GM18498 (cell line): Measurements from ENCODE around the gene MAN2C1.
"Not testable (repeated sequence)": the region's sequence is repeated elsewhere in the genome, so short reads cannot be mapped to it uniquely, and the experiment has no call there.

ENCODE experiments used
- ATAC-seq: cut with Tn5 transposase; IDR thresholded peaks from one replicate; pipeline ENCODE4 v1.9.1; 2021; ENCODE audit warnings: mild to moderate bottlenecking, moderate library complexity; ENCODE audit not compliant: unreplicated experiment

The MAN2C1 gene

DNA sequence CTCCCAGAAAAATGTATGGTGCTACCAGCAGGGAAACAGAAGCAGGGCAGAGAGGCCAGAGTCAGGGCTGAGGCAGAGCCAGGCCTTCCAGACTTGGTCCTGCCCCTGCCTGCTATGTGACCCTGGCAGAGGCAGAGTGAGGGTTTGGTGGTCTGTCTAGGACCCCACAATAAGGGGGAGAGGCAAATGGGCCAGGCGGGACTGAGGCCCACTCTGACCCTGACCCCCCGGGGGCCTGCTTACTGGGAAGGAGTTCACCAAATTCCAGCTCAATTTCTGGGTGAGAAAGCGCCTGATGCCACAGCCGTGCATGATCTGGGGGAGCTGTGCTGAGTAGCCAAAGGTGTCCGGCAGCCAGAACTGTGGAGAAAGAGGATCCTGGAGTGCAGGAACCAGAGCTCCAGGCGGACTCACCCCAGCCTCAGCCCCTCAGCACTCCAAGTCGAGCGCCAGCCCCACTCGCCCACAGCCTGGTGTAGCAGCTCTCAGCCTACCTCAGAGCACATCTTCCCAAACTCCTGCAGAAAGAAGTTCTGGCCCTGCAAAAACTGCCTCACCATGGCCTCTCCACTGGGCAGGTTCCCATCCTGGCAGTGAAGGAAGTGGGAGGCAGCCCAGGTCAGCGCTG is 6.9 kb downstream of the MAN2C1 start:
- no peak for ATAC-seq

DNA sequence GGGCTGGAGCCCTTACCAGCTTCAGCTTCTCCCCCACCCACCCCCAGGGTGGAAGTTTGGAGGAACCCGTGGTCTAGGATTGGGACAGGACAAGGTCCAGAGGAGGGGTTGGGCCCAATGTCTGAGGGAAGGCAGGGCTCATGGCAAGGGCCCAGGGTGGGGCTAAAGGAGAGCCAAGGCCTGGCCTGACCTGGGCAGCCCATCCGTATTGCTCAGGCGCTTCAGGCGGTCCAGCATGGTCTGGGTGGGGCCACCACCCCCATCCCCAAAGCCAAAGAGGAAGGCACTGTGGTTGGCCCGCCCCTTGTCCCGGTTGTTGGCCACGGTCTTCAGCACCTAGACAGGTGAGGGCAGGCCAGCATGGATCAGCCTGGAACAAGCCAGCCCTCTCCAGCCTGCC is 7.6 kb downstream of the MAN2C1 start:
- no peak for ATAC-seq

DNA sequence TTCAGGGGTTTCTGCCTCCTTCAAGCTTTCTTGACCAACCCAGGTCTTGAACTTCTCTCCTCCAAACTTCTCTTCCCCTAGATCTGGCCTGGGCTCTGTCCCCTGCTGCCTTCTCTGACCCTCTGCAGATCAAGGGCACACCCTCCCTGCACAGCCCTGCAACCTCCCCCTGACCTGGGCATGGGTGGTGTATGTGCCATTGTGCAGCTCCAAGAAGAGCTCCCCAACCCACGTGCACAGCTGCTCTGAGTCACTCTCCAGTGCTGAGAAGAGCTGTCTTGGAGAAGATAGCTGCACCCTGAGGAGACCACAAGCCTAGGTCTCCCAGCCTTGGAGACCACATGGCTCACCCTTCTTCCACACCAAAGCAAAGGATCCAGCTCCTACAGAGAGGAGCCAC is 8.0 kb downstream of the MAN2C1 start:
- no peak for ATAC-seq

DNA sequence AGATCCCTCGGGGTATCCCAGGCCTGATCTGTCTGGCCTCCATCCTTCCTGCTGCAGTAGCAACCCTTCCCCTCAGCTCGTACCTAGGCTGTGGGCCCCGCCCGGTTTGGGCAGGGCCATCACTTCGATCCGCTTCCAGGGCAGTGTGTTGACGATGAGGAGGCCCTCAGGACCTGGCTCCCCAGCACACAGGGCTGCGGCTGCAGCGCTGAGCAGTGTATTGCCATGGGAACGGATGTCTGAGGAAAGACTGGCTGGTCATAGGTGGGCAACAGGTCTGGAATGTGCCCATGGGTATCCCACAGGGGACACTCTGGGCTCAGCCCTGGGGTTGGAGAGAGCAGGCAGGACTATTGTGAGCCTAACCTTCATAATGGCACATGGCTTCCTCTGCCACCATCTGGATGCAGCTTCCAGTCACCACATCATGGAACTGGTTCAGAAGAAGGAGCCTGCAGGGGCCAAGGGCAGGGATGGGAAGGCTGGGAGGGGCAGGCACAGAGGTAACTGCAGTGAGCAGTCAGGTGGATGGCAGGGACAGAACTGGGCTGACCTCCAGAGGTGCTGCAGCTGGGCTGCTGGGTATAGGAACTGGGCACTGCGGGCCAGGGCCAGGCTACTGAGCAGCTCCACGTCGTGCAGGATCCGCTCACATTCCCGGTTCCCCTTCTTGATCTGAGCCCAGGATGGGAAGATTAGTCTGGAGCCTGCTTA is 8.7 kb downstream of the MAN2C1 start:
- ATAC-seq: no peak

DNA sequence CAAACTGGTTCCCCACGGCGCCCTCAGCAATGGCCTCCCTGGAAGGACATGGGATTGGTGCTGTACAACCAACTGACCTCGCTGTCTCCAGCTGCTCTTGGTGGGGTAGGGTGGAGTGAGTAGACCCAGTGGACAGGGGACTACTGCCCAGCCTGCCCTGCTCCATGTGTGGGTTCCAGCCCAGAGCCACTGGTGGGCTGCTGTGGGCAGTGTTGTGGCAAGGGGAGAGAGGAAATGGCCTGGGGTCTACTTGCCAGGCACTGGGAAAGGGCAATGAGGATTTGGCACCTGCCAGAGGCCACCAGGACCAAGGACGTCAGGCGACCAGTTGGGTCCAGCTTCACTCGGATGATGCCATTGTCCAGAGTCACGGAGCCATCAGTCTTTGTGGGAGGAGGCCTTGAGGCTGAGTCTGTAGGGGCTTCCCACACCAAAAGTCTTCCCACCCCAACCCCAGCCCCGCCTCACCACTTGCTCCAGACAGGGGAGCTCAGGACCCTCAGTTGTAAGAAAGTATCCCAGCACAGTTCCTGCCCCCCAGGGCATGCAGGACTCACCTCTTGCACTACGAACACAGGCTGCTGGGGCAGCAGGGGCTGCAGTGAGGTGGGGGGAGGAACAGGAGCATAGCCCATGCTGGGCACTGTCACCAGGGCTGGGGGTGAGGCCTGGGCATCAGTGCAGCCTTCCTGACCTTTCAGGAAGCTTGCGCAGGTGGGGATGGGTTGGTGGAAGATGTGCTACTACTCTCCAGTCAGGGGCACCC is 9.5 kb downstream of the MAN2C1 start:
- no peak for ATAC-seq

DNA sequence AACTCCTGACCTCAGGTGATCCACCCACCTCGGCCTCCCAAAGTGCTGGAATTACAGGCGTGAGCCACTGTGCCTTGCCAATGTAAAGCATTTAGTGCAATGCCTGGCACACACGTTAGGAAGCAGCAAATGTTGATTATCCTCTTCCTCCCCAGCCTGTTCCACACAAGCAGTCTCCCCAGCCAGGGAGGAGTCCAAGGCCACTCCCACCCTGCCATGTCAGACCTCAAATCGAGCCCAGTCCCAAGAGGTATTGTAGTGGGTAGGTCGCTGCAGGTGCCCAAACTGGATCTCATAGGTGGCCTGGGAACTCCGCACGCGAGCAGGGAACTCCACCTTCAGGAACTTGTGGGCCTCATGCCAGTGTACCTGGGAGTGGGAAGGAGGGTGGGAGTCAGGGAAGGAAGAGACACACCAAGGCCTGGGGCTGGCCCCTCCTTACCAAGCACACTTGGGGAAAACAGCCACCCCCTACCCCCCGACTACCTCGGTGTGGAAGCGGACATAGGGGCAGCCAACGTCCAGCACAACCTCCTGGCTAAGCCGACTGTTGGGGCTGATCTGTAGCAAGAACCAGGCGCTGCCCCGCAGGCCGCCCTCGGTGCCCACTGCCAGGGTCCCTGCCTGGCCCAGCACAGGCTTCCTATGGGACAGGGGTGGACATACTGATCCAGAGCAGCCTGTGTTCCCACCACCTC is 10.3 kb downstream of the MAN2C1 start:
- ATAC-seq: no peak

DNA sequence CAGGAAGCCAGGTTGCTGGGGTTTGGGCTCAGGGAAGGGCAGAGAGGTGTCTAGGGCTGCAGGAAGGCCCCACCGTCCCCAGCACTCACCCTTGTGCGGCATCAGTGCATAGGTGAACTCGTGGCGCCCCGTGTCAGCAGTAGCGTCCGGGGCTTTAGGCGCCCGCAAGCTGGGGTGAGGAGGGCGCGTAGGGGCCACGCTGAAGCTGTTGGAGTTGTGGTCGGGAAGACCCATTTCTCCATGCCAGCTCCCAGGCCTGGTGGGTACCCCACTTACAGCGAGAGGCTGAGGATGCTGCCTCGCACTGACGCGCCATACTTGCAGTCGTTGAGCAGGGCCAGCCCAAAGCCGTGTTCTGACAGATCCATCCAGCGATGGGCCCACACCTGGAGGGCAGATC is 11.9 kb downstream of the MAN2C1 start:
- ATAC-seq: no peak

DNA sequence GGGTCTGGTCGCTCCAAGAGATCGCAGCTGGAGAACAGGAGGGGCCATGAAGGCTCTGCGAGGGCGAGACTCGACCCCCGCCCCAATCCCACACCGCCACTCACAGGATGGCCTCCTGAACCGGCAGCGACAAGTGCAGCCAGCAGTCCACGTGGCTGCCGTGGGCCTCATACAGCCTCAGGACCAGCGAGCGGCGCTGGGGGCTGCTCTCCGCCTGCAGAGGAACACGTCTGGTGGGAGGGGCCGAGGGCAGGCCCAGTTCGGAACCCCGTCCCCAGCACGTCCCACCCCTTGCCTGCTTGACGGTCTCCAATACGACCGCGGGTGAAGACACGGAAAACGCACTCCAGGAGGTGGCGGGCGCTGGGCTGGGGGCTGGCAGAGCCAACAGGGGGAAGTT is 12.4 kb downstream of the MAN2C1 start:
- no peak for ATAC-seq

DNA sequence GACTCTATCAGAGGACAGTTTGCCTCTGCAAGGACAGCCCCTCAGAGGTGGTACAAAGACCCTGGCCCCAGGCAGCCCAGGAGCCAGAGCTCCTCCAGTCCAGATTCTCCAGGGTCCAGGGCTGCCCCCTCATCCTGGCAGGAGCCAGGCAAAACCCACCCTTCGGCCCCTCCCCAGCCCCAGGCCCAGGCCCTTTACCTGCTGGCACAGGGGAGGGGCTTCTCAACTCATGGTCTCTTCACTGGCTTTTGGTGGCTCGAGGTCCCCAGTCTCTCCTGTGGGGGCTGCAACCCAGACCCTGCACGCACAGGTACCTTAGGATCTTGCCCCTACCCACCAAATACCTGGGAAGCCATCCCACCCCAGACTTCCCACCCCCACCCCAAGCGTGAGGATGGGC is 13.0 kb downstream of the MAN2C1 start:
- ATAC-seq: no peak

DNA sequence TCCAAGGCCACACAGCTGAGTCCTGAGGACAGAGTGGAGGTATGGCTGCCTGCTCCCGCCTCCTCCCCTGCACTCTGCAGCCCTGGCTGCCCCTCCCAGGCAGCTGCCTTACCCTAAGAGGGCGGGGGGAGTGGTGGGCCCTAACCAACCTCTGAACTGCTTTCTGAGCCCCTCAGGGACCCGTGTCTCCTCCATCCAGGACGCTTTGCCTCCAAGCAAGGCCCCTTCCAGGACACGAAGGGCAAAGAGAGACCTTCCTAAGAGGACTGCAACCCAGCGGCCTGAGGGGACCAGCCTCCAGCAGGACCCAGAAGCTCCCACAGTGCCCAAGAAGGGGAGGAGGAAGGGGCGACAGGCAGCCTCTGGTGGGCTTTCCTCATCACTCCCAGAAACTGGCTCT is 14.0 kb downstream of the MAN2C1 start:
- no peak for ATAC-seq

DNA sequence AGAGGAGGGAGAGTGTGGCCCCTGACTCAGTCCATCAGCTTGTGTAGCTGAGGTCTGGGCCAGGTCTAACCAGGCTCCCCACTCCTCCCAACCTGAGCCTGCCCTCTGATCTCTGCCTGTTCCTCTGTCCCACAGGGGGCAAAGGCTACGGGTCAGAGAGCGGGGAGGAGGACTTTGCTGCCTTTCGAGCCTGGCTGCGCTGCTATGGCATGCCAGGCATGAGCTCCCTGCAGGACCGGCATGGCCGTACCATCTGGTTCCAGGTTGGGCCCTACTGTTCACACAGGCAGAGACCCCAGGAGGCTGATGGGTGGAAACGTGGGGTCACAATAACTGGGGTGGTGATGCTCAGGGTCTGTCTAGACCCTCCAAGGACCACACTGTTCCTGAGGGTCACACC is 14.8 kb downstream of the MAN2C1 start:
- ATAC-seq: no peak

DNA sequence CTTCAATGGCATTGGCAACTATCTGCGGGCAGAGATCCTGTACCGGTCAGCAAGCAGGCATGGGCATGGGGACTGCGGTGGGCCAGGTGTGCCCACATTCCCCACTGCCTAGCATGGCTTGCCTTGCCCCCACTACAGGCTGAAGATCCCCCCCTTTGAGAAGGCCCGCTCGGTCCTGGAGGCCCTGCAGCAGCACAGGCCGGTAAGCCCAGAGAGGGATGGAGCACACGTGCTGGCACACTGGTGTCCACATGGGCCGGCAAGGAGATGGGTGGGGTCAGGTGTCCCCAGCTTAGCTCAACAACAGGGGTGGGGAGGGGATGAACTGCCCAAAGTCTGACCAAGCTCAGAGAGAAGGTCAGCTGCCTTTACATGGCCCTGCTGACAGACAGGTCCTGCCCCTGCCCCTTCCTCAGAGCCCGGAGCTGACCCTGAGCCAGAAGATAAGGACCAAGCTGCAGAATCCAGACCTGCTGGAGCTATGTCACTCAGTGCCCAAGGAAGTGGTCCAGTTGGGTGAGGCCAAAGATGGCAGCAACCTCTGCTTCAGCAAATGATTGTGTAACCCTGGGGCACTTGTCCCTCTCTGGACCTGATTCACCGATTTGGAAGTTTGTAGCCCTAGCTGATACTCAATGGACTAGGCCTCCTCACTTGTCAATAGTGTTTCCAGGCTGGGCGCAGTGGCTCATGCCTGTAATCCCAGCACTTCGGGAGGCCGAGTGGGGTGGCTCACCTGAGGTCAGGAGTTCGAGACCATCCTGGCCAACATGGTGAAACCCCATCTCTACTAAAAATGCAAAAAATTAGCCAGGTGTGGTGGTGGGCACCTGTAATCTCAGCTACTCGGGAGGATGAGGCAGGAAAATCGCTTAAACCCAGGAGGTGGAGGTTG is 16.0 kb downstream of the MAN2C1 start:
- ATAC-seq: no peak

DNA sequence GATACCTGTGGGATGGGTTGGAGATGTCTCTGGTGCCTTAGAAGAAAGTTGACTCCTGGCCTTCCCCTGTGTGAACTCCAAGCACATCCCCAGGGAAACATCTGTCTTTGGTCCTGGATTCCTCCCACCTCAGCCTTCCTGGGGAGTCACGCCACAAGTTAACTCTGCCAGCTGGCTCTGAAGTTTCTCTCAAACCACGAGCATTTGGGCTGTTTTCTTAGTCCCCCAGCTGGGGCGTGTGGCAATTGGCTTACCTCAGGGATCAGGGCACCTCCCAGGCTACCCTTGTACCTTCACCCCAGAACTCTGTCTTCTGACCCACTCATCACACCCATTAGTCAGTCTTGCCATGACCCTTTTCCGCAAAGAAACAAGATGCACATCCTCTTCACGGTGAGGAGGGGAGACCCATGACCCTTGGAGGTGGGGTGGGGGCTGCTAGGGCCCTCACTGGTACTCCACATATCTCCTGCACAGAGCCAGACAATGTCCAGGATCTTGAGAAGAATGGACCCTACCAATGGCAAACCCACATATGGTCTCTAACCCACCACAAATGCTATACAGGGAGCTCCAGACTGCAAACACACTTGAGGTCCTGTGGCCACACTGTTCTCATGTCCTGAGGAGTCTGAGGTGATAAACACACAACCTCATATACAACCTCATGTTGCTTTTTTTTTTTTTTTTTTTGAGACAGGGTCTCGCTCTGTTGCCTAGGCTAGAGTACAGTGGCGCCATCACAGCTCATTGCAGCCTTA is 17.6 kb downstream of the MAN2C1 start:
- no peak for ATAC-seq

DNA sequence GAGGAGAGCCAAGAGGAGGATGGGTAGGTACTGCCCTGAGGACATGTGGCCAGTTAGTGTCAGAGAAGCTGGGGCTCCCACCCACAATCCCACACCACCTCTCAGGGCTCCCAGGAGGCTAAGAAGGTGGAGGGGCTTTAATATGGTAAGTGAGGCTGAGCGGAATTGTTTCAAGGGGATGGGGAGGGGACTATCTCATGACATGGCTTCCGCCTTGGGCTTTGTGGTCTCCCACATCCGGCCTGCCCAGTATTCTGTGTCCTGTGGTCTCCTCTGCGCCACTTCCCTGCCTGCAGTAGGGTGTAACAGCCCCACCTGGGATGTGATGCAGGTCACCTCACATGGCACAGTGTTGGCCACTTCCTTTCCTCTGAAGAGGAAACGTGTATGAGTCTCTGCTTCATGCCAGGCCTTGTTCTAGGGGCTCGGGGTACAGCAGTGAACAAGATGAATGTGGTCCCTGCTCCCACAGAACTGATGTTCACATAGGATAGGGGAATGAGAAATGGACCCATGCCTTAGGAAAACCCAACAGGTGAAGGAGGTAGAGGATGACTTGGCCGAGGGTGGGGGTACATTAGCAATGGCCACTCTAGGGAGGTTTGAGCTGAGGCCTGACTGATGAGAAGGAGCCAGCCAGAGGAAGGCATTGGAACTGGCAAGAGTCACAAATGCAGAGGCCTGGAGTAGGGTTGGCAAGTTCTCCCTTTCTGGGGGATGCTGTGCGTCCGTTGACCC is 18.4 kb downstream of the MAN2C1 start:
- no peak for ATAC-seq

DNA sequence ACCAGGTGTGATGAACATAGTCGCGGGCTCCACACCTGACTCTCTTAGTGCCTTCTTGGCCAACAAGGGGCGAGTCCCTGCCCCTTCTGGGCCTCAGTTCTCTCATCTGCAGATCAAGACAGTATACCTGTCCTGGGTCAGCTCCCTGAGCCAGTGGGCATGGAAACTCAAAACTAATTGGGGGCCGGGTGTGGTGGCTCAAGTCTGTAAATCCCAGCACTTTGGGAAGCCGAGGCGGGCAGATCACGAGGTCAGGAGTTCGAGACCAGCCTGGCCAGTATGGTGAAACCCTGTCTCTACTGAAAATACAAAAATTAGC is 19.1 kb downstream of the MAN2C1 start:
- ATAC-seq: not testable (repeated sequence)

DNA sequence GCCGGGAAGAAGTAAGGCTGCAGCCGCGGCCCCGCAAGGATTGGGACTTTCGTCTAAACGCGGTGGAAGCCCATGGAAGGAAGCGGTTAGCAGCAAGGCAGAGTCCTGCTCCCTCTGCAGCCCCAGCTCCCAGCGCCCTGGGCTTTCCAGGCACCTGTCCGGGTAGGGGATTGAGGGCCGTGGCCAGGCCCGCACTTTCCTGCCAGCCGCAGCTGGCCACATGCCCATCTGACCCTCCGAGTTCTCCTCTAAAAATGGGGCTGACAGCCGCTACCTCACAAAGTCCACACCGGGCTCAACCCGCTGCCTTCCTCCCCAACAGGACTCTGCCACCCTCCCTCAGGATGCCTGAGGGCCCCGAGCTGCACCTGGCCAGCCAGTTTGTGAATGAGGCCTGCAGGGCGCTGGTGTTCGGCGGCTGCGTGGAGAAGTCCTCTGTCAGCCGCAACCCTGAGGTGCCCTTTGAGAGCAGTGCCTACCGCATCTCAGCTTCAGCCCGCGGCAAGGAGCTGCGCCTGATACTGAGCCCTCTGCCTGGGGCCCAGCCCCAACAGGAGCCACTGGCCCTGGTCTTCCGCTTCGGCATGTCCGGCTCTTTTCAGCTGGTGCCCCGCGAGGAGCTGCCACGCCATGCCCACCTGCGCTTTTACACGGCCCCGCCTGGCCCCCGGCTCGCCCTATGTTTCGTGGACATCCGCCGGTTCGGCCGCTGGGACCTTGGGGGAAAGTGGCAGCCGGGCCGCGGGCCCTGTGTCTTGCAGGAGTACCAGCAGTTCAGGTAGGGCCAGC is 19.7 kb downstream of the MAN2C1 start:
- ATAC-seq: no peak

DNA sequence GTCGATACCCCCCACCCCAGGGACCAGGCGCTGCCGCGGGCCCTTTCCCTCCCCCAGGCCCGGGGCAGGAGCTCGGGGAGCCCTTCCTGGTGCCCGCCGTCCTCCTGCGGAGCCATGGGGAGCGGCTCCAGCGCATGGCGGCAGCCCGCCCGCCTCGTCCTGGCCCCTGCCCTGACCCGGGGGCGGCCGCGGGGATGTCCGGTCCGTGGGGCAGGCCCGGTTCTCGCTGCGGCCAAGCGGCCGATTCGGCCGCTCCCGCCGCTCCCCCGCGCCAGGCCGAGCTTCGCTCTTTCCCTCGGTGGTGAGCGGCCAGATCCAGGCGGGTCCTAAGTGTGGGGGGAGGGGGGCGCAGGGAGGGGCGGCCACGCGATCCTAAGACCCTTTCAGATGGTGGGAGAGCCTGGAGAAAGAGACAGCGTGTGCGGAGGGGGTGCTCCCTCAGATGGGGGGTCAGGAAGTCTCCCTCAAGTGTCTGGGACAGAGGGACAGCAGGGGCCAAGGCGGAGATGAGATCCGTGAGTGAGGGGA is 20.3 kb downstream of the MAN2C1 start:
- peak; percentile 15 for ATAC-seq
